ENCODE measurements around the gene PRG3. TPM values are rescaled to one million over a fixed set of nuclear protein-coding genes. Genes with fewer than 3 reads are reported as not detected.

The PRG3 gene
- total RNA-seq, 1 donor from 2014 or later = not detected

GRCh38 chr11:57356268-57356667 lies 24.7 kb downstream of the PRG3 start:
- Mint-ChIP-seq H3K27me3 (peaks cover 3% of the 10 kb centered on the region), H3K36me3 (ENCODE audit: insufficient read depth) (no peaks in the 10 kb centered on the region), H3K27ac (no peak overlapping the region), H3K9me3 (ENCODE audit: low read depth) (peaks cover 5% of the 10 kb centered on the region), H3K4me3 (ENCODE audit: low read depth) (no peak overlapping the region), H3K4me1 (ENCODE audit: low read depth) (peaks cover 22% of the 10 kb centered on the region)
- DNase-seq (ENCODE audit: low spot score, unreplicated experiment) = no peak
- TF ChIP-seq CTCF (IDR thresholded peaks at IDR 0.05; ENCODE audit: unreplicated experiment) = no peak

GRCh38 chr11:57354699-57355098 lies 26.3 kb downstream of the PRG3 start:
- TF ChIP-seq CTCF (IDR thresholded peaks at IDR 0.05; ENCODE audit: unreplicated experiment) = no peak
- Mint-ChIP-seq H3K36me3 (ENCODE audit: insufficient read depth) (no peaks in the 10 kb centered on the region), H3K9me3 (ENCODE audit: low read depth) (peaks cover 4% of the 10 kb centered on the region), H3K27me3 (peaks cover 3% of the 10 kb centered on the region), H3K4me1 (ENCODE audit: low read depth) (peaks cover 11% of the 10 kb centered on the region), H3K4me3 (ENCODE audit: low read depth) (no peak overlapping the region), H3K27ac (no peak overlapping the region)
- DNase-seq (ENCODE audit: low spot score, unreplicated experiment) = no peak

GRCh38 chr11:57353852-57354251 lies 27.1 kb downstream of the PRG3 start:
- H3K4me1 Mint-ChIP-seq (ENCODE audit: low read depth) = peaks cover 6% of the 10 kb centered on the region
- H3K9me3 Mint-ChIP-seq (ENCODE audit: low read depth) = peaks cover 4% of the 10 kb centered on the region
- DNase-seq (ENCODE audit: low spot score, unreplicated experiment) = no peak

GRCh38 chr11:57353446-57353845 lies 27.5 kb downstream of the PRG3 start:
- Mint-ChIP-seq H3K36me3 (ENCODE audit: insufficient read depth) (no peaks in the 10 kb centered on the region), H3K4me3 (ENCODE audit: low read depth) (no peak overlapping the region), H3K4me1 (ENCODE audit: low read depth) (peaks cover 2% of the 10 kb centered on the region), H3K9me3 (ENCODE audit: low read depth) (peaks cover 4% of the 10 kb centered on the region), H3K27me3 (peaks cover 7% of the 10 kb centered on the region), H3K27ac (no peak overlapping the region)
- TF ChIP-seq CTCF (IDR thresholded peaks at IDR 0.05; ENCODE audit: unreplicated experiment) = no peak
- no peak for DNase-seq (ENCODE audit: low spot score, unreplicated experiment)

More at GRCh38 chr11:57353852-57354251, 27.1 kb downstream of the PRG3 start:
- Mint-ChIP-seq H3K27ac (no peak overlapping the region), H3K27me3 (peaks cover 3% of the 10 kb centered on the region), H3K36me3 (ENCODE audit: insufficient read depth) (no peaks in the 10 kb centered on the region), H3K4me3 (ENCODE audit: low read depth) (no peak overlapping the region)
- TF ChIP-seq CTCF (IDR thresholded peaks at IDR 0.05; ENCODE audit: unreplicated experiment) = no peak

- peaks cover 4% of the 10 kb centered on the region for H3K9me3 Mint-ChIP-seq (ENCODE audit: low read depth)
- peaks cover 2% of the 10 kb centered on the region for H3K4me1 Mint-ChIP-seq (ENCODE audit: low read depth)
- no peak overlapping the region for H3K4me3 Mint-ChIP-seq (ENCODE audit: low read depth)
- H3K36me3 Mint-ChIP-seq (ENCODE audit: insufficient read depth) = no peaks in the 10 kb centered on the region
- no peak overlapping the region for H3K27ac Mint-ChIP-seq
- no peak for DNase-seq (ENCODE audit: low spot score, unreplicated experiment)
- H3K27me3 Mint-ChIP-seq = peaks cover 7% of the 10 kb centered on the region
- TF ChIP-seq CTCF (IDR thresholded peaks at IDR 0.05; ENCODE audit: unreplicated experiment) = no peak
Measured at GRCh38 chr11:57353036-57353435, 27.9 kb downstream of the PRG3 start.
